H1 (cell line): ENCODE data around the gene CEP290. TPM values are rescaled to one million over a fixed set of nuclear protein-coding genes. Genes with fewer than 3 reads are reported as not detected.

Source experiments
- CTCF ChIA-PET: fragments of 300-600 bp; sonication (Branson Sonifier 250); formaldehyde crosslinking; loops from one replicate; lab custom pipeline; 2021; ENCODE audit not compliant: partially characterized antibody; lab: Charles Lee
- POLR2A ChIA-PET: fragments of 300-600 bp; sonication (Branson Sonifier 250); formaldehyde crosslinking; loops from one replicate; lab custom pipeline; 2021; ENCODE audit warnings: inconsistent platforms; ENCODE audit not compliant: partially characterized antibody; lab: Charles Lee
- DNase-seq, 2 experiments: peaks; one replicate each; pipeline versions ENCODE4 v3.0.0 to v3.0.0-alpha.2; 2010 to 2022; ENCODE audit warnings: low spot score in 2 of 2, low read depth in 1 of 2, mixed read lengths in 1 of 2
- FAIRE-seq: peaks from 2 replicates; lab custom pipeline; 2011; peaks lifted over from hg19 to GRCh38; lab: Jason Lieb, UNC
- H2AFZ ChIP-seq: 2 replicates; pipeline ENCODE4 v1.8.1; 2012; ENCODE audit warnings: low read length, inconsistent platforms
- H2AK5ac ChIP-seq: 2 replicates; pipeline ENCODE4 v1.6.1; 2013; ENCODE audit warnings: low read depth, low read length
- H2BK120ac ChIP-seq: replicated peaks from 2 replicates; pipeline ENCODE3; 2013; ENCODE audit warnings: low read depth, low read length, inconsistent platforms
- H2BK12ac ChIP-seq: 2 replicates; pipeline ENCODE4 v1.6.1; 2013; ENCODE audit warnings: low read depth, low read length
- H2BK15ac ChIP-seq: 2 replicates; pipeline ENCODE4 v1.6.1; 2013; ENCODE audit warnings: low read length
- H2BK20ac ChIP-seq: 2 replicates; pipeline ENCODE4 v1.6.1; 2013; ENCODE audit warnings: low read length
- H2BK5ac ChIP-seq: 2 replicates; pipeline ENCODE4 v1.6.1; 2013; ENCODE audit warnings: low read depth, low read length
- H3K14ac ChIP-seq: 2 replicates; pipeline ENCODE4 v1.6.1; 2013; ENCODE audit warnings: inconsistent platforms; ENCODE audit not compliant: insufficient read length
- H3K18ac ChIP-seq: 2 replicates; pipeline ENCODE4 v1.6.1; 2013; ENCODE audit warnings: low read length; ENCODE audit errors: extremely low read depth
- H3K23ac ChIP-seq: 2 replicates; pipeline ENCODE4 v1.6.1; 2013; ENCODE audit warnings: inconsistent platforms; ENCODE audit not compliant: insufficient read length
- H3K23me2 ChIP-seq: 2 replicates; pipeline ENCODE4 v1.6.1; 2013; ENCODE audit warnings: low read depth, low read length
- H3K27ac ChIP-seq: 2 replicates; pipeline ENCODE4 v1.6.1; 2011; ENCODE audit warnings: low read depth, low read length, inconsistent platforms
- H3K27me3 ChIP-seq, 4 experiments: replicated peaks in 1 of 4; 1 replicate in 1 of 4; 2 replicates in 3 of 4; pipeline versions ENCODE4 v1.6.1 to v1.8.1; 2011 to 2013; ENCODE audit warnings: low read length in 3 of 4, mild to moderate bottlenecking in 3 of 4, inconsistent platforms in 2 of 4, mixed read lengths in 2 of 4, moderate library complexity in 1 of 4; ENCODE audit not compliant: control insufficient read depth in 3 of 4, insufficient read depth in 3 of 4; ENCODE audit errors: extremely low read depth in 1 of 4
- H3K36me3 ChIP-seq, 4 experiments: 2 replicates each; pipeline versions ENCODE4 v1.6.1 to v1.8.1; 2011 to 2013; ENCODE audit warnings: mild to moderate bottlenecking in 4 of 4, low read length in 3 of 4, moderate library complexity in 2 of 4, control low read depth in 1 of 4, inconsistent platforms in 1 of 4; ENCODE audit not compliant: insufficient read depth in 4 of 4, control insufficient read depth in 2 of 4
- H3K4ac ChIP-seq: replicated peaks from 2 replicates; pipeline ENCODE3; 2013; ENCODE audit warnings: low read length, low read depth, mixed read lengths, inconsistent platforms; ENCODE audit not compliant: insufficient read length
- H3K4me1 ChIP-seq, 4 experiments: replicated peaks in 1 of 4; 1 replicate in 1 of 4; 2 replicates in 3 of 4; pipeline versions ENCODE4 v1.6.1 to v1.8.1; 2011 to 2013; ENCODE audit warnings: low read length in 3 of 4, inconsistent platforms in 2 of 4, mixed read lengths in 1 of 4; ENCODE audit not compliant: insufficient read depth in 4 of 4, control insufficient read depth in 3 of 4
- H3K4me2 ChIP-seq, 2 experiments: 2 replicates each; pipeline versions ENCODE4 v1.6.1 to v1.8.1; 2011 to 2013; ENCODE audit warnings: low read depth in 2 of 2, low read length in 2 of 2, control low read depth in 1 of 2, inconsistent platforms in 1 of 2, mild to moderate bottlenecking in 1 of 2; ENCODE audit not compliant: insufficient read depth in 1 of 2
- H3K4me3 ChIP-seq, 4 experiments: fragments of 200-600, 300-600 bp in 1 of 4; sonication (generic), shearing (Covaris generic), sonication (Bioruptor Twin) in 1 of 4; 2 replicates each; pipeline versions ENCODE4 v1.5.1 to v1.8.1; 2011 to 2016; ENCODE audit warnings: low read length in 4 of 4, low read depth in 3 of 4, control low read depth in 2 of 4, inconsistent platforms in 2 of 4, mild to moderate bottlenecking in 2 of 4, mixed read lengths in 1 of 4, moderate library complexity in 1 of 4; ENCODE audit not compliant: insufficient read depth in 2 of 4; ENCODE audit errors: extremely low read depth in 1 of 4
- H3K56ac ChIP-seq: replicated peaks from 2 replicates; pipeline ENCODE3; 2013; ENCODE audit warnings: low read depth, mild to moderate bottlenecking, mixed read lengths, low read length, inconsistent platforms; ENCODE audit not compliant: insufficient read length
- H3K79me1 ChIP-seq: 2 replicates; pipeline ENCODE4 v1.6.1; 2013; ENCODE audit warnings: low read depth, low read length, control low read depth
- H3K79me2 ChIP-seq, 2 experiments: 2 replicates each; pipeline versions ENCODE4 v1.6.1 to v1.8.1; 2012 to 2013; ENCODE audit warnings: low read length in 2 of 2, mild to moderate bottlenecking in 2 of 2, inconsistent platforms in 1 of 2; ENCODE audit not compliant: insufficient read depth in 2 of 2, control insufficient read depth in 1 of 2
- H3K9ac ChIP-seq, 4 experiments: replicated peaks in 1 of 4; 1 replicate in 1 of 4; 2 replicates in 3 of 4; pipeline versions ENCODE4 v1.6.1 to v1.8.1; 2011 to 2013; ENCODE audit warnings: low read depth in 3 of 4, low read length in 3 of 4, control low read depth in 2 of 4, mild to moderate bottlenecking in 2 of 4, moderate library complexity in 2 of 4, inconsistent platforms in 1 of 4; ENCODE audit errors: extremely low read depth in 1 of 4
- H3K9me3 ChIP-seq, 2 experiments: 2 replicates each; pipeline versions ENCODE4 v1.6.1 to v1.8.1; 2012 to 2013; ENCODE audit warnings: mild to moderate bottlenecking in 2 of 2, moderate library complexity in 2 of 2, control low read depth in 1 of 2, inconsistent platforms in 1 of 2, low read depth in 1 of 2, low read length in 1 of 2, mixed read lengths in 1 of 2; ENCODE audit not compliant: insufficient read depth in 2 of 2
- H4K20me1 ChIP-seq, 2 experiments: replicated peaks in 1 of 2; 2 replicates each; pipeline versions ENCODE3 to v1.8.1; 2011 to 2013; ENCODE audit warnings: inconsistent platforms in 2 of 2, low read length in 2 of 2, mild to moderate bottlenecking in 1 of 2; ENCODE audit not compliant: insufficient read depth in 2 of 2, control insufficient read depth in 1 of 2
- H4K5ac ChIP-seq: 2 replicates; pipeline ENCODE4 v1.6.1; 2013; ENCODE audit warnings: low read length, low read depth, mixed read lengths, inconsistent platforms; ENCODE audit not compliant: insufficient read length
- H4K8ac ChIP-seq: 2 replicates; pipeline ENCODE4 v1.8.0; 2013; ENCODE audit warnings: mild to moderate bottlenecking, moderate library complexity, low read length, inconsistent platforms; ENCODE audit not compliant: insufficient read depth; ENCODE audit errors: extremely low read depth
- H4K91ac ChIP-seq: replicated peaks from 2 replicates; pipeline ENCODE3; 2013; ENCODE audit warnings: low read length, mixed read lengths, inconsistent platforms; ENCODE audit not compliant: insufficient read length
- EZH2 ChIP-seq: fragments of 200-600 bp; sonication (generic); IDR thresholded peaks from 2 replicates; pipeline ENCODE4 v1.7.1; 2012; ENCODE audit warnings: low read depth, mild to moderate bottlenecking, moderate library complexity, low read length, inconsistent platforms; ENCODE audit not compliant: severe bottlenecking
- POU5F1 ChIP-seq: IDR thresholded peaks from 2 replicates; pipeline ENCODE4 v1.6.1; 2011; ENCODE audit warnings: low read depth, mild to moderate bottlenecking, low read length, moderate library complexity
- WGBS, 2 experiments: shearing (Covaris generic) in 1 of 2; methylation state at CpG; one replicate each; pipeline versions ENCODE4 v1.1.6 to v1.1.7; 2013 to 2015; ENCODE audit warnings: low lambda C conversion rate in 2 of 2, mixed read lengths in 2 of 2, inconsistent platforms in 1 of 2, low coverage in 1 of 2, missing lambda C conversion rate in 1 of 2; ENCODE audit not compliant: insufficient replicate concordance in 2 of 2, insufficient coverage in 1 of 2, insufficient read length in 1 of 2; ENCODE audit errors: extremely low coverage in 1 of 2, missing lambda C conversion rate in 1 of 2; 5-methylcytosine and 5-hydroxymethylcytosine counted together
- long read RNA-seq, 2 experiments: library from RNA in 1 of 2; library from capped mRNA in 1 of 2; stranded (forward); transcript quantifications; one replicate each; pipeline ENCODE4 v2.0.0, GENCODE V29; 2021; ENCODE audit warnings: inconsistent platforms in 1 of 2
- polyA minus RNA-seq, 3 experiments: library from RNA; depleted of rRNA, polyadenylated mRNA; stranded (reverse); fragments of >200 nt; gene quantifications; 1 replicate in 2 of 3; 2 replicates in 1 of 3; pipeline ENCODE4 v1.2.3, GENCODE V29; 2011
- polyA plus RNA-seq, 7 experiments: library from polyadenylated mRNA; depleted of rRNA in 3 of 7; stranded (reverse) in 5 of 7; unstranded in 2 of 7; fragments of >200 nt in 5 of 7; fragments of 200-250 nt in 2 of 7; gene quantifications; 1 replicate in 5 of 7; 2 replicates in 1 of 7; 4 replicates in 1 of 7; pipeline versions ENCODE4 v1.2.1 to v1.2.3, GENCODE V29; 2011 to 2013; ENCODE audit warnings: missing spikeins in 2 of 7, mixed read lengths in 2 of 7
- total RNA-seq: library from RNA; stranded (reverse); fragmentation: NEBNext Ultra II Directional; extraction: Animal tissue kit (Norgen Biotek cat#: 25700); gene quantifications from 2 replicates; pipeline ENCODE4 v1.2.1, GENCODE V29; 2021

CEP290 gene, protein sequence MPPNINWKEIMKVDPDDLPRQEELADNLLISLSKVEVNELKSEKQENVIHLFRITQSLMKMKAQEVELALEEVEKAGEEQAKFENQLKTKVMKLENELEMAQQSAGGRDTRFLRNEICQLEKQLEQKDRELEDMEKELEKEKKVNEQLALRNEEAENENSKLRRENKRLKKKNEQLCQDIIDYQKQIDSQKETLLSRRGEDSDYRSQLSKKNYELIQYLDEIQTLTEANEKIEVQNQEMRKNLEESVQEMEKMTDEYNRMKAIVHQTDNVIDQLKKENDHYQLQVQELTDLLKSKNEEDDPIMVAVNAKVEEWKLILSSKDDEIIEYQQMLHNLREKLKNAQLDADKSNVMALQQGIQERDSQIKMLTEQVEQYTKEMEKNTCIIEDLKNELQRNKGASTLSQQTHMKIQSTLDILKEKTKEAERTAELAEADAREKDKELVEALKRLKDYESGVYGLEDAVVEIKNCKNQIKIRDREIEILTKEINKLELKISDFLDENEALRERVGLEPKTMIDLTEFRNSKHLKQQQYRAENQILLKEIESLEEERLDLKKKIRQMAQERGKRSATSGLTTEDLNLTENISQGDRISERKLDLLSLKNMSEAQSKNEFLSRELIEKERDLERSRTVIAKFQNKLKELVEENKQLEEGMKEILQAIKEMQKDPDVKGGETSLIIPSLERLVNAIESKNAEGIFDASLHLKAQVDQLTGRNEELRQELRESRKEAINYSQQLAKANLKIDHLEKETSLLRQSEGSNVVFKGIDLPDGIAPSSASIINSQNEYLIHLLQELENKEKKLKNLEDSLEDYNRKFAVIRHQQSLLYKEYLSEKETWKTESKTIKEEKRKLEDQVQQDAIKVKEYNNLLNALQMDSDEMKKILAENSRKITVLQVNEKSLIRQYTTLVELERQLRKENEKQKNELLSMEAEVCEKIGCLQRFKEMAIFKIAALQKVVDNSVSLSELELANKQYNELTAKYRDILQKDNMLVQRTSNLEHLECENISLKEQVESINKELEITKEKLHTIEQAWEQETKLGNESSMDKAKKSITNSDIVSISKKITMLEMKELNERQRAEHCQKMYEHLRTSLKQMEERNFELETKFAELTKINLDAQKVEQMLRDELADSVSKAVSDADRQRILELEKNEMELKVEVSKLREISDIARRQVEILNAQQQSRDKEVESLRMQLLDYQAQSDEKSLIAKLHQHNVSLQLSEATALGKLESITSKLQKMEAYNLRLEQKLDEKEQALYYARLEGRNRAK (N-terminal part only)
- total RNA-seq: 5.9 and 6.3 TPM in 2 replicates
- 2.1 and 3.5 TPM in 2 replicates for polyA plus RNA-seq (2011; rRNA removed)
- 3.1 TPM for polyA plus RNA-seq (2011; cell fraction: cytosol; rRNA removed)
- polyA plus RNA-seq (2011; cell fraction: nucleus; rRNA removed): 7.8 TPM
- 3.1 to 6.0 TPM (median 4.0 TPM) in 4 replicates for polyA plus RNA-seq (2012, experiment 1 of 2)
- 0.13 TPM for polyA plus RNA-seq (2012, experiment 2 of 2)
- polyA plus RNA-seq (2013, experiment 1 of 2): 5.9 TPM
- 5.4 TPM for polyA plus RNA-seq (2013, experiment 2 of 2)
- 1.3 and 2.7 TPM in 2 replicates for polyA minus RNA-seq (2011; rRNA and poly(A)+ RNA removed)
- 2.1 TPM for polyA minus RNA-seq (2011; cell fraction: cytosol; rRNA and poly(A)+ RNA removed)
- polyA minus RNA-seq (2011; cell fraction: nucleus; rRNA and poly(A)+ RNA removed): 17.8 TPM
- long read RNA-seq, experiment 1, partial matches to known transcripts: 2 of 3 reads
- long read RNA-seq, experiment 1, other reads (novel, unspliced or antisense): 1 of 3 reads
- long read RNA-seq, experiment 2, partial matches to known transcripts: 8 of 9 reads
- long read RNA-seq, experiment 2, other reads (novel, unspliced or antisense): 1 of 9 reads

- peaks cover 0 to 18% (median 8%) of the 10 kb centered on the region in 4 experiments; a peak in 5 of 7 replicates for H3K4me1 ChIP-seq
- no peak within 1 kb of the TSS for H2BK120ac ChIP-seq
- CTCF ChIA-PET: interaction anchor here (0.6 to 0.9 kb wide), 3 partner anchors 810 to 1205 kb away, joined by 3 to 4 read pairs (median 3); no protein-coding TSS in a partner anchor
- H3K23ac ChIP-seq: no peak within 1 kb of the TSS
- peak within 1 kb of the TSS; percentile 50; the same call in 1 of the 2 replicates for H3K27ac ChIP-seq
- WGBS, 2 experiments: 2% methylated on average over 49 of the region's 49 CpGs; no CpG with 5 or more reads in 1 of the 2 experiments
- H3K36me3 ChIP-seq: no peaks in the 10 kb centered on the region; a peak in 1 of 8 replicates
- peak within 1 kb of the TSS; percentile 95 for H2AFZ ChIP-seq
- H3K27me3 ChIP-seq: no peaks in the 10 kb centered on the region
- POLR2A ChIA-PET: interaction anchor here (0.9 to 1.1 kb wide), 2 partner anchors 14 to 816 kb away, joined by 4 read pairs; no protein-coding TSS in a partner anchor
- no peaks in the 10 kb centered on the region for H4K20me1 ChIP-seq
- H3K4me3 ChIP-seq: peak within 1 kb of the TSS; percentile 78 to 88 (median 84)
- H2BK5ac ChIP-seq: peak within 1 kb of the TSS; percentile 76
- no peak within 1 kb of the TSS for H3K14ac ChIP-seq
- peak within 1 kb of the TSS; percentile 64; the same call in 1 of the 2 replicates for H3K18ac ChIP-seq
- H3K56ac ChIP-seq: peak within 1 kb of the TSS; percentile 55
- peak within 1 kb of the TSS; percentile 67 to 94 (median 82) for H3K9ac ChIP-seq
- H3K9me3 ChIP-seq: no peaks in the 10 kb centered on the region
- no peak within 1 kb of the TSS for H4K5ac ChIP-seq
- H2BK15ac ChIP-seq: peak within 1 kb of the TSS; percentile 21; the same call in 1 of the 2 replicates
- no peak within 1 kb of the TSS for H2BK20ac ChIP-seq
- DNase-seq (peak; percentile 89 to 97), FAIRE-seq (peak; percentile 99)
- H4K8ac ChIP-seq: peak within 1 kb of the TSS; percentile 86; the same call in 1 of the 2 replicates
- H2AK5ac ChIP-seq: no peak within 1 kb of the TSS
- H3K23me2 ChIP-seq: peaks cover 4% of the 10 kb centered on the region; the same call in 1 of the 2 replicates
- no peak within 1 kb of the TSS for H3K4ac ChIP-seq
- H2BK12ac ChIP-seq: no peak within 1 kb of the TSS
- peak within 1 kb of the TSS; percentile 68 to 85 for H3K4me2 ChIP-seq
- peaks cover 0 to 42% of the 10 kb centered on the region in 2 experiments; a peak in 2 of 4 replicates for H3K79me2 ChIP-seq
- no peaks in the 10 kb centered on the region for H3K79me1 ChIP-seq
- no peak within 1 kb of the TSS for H4K91ac ChIP-seq
- TF ChIP-seq EZH2 (no peak), POU5F1 (no peak)
Measured at GRCh38 chr12:88141774-88142609, at the start of gene CEP290, which contains the start of gene TMTC3. CEP290 (minus strand) TSS chr12:88142088; CDS start chr12:88141307, 781 bp downstream. TMTC3 (plus strand) TSS chr12:88142307; CDS start chr12:88148316, 6,009 bp downstream.
